ENCODE data around the gene CYP46A1. TPM values are rescaled to one million over a fixed set of nuclear protein-coding genes. Genes with fewer than 3 reads are reported as not detected.

Gene CYP46A1
- total and polyA plus RNA-seq, 2 experiments from 2014 or later: 0.47 to 1.7 TPM

- H3K9me3 ChIP-seq (ENCODE audit: low read depth): no peaks in the 10 kb centered on the region
- H3K27me3 ChIP-seq: no peaks in the 10 kb centered on the region
- WGBS (ENCODE audit: low lambda C conversion rate, missing lambda C conversion rate): 72% methylated on average over 13 of the region's 13 CpGs
- no peaks in the 10 kb centered on the region for H4K20me1 ChIP-seq (ENCODE audit: insufficient read depth, poor library complexity, severe bottlenecking)
- no peak overlapping the region for H3K4me3 ChIP-seq
- H3K79me2 ChIP-seq: no peaks in the 10 kb centered on the region
- peaks cover 16% of the 10 kb centered on the region for H3K4me1 ChIP-seq (ENCODE audit: insufficient read depth)
- no peaks in the 10 kb centered on the region for H3K9me2 ChIP-seq (replicated peaks; ENCODE audit: insufficient read depth)
- TF ChIP-seq EZH2phosphoT487 (IDR thresholded peaks at IDR 0.05; ENCODE audit: low read depth, severe bottlenecking, unreplicated experiment) (no peak), EZH2 (IDR thresholded peaks at IDR 0.05; ENCODE audit: borderline replicate concordance) (no peak), CTCF (IDR thresholded peaks at IDR 0.05; ENCODE audit: poor library complexity) (no peak)
- no peak overlapping the region for H2AFZ ChIP-seq
- DNase-seq (ENCODE audit: low spot score): no peak
- H3K27ac ChIP-seq: no peak overlapping the region
- no peak overlapping the region for H3K4me2 ChIP-seq
- H3K36me3 ChIP-seq (replicated peaks; ENCODE audit: insufficient read depth, low read depth): no peaks in the 10 kb centered on the region
Measured at GRCh38 chr14:99749142-99749541, 65.0 kb downstream of the CYP46A1 start.

- H3K4me2 ChIP-seq: no peak overlapping the region
- H3K36me3 ChIP-seq (replicated peaks; ENCODE audit: insufficient read depth, low read depth): no peaks in the 10 kb centered on the region
- peaks cover 16% of the 10 kb centered on the region for H3K4me1 ChIP-seq (ENCODE audit: insufficient read depth)
- WGBS (ENCODE audit: low lambda C conversion rate, missing lambda C conversion rate): 75% methylated on average over 23 of the region's 23 CpGs
- no peaks in the 10 kb centered on the region for H3K79me2 ChIP-seq
- no peak overlapping the region for H3K27ac ChIP-seq
- TF ChIP-seq EZH2phosphoT487 (IDR thresholded peaks at IDR 0.05; ENCODE audit: low read depth, severe bottlenecking, unreplicated experiment) (no peak), EZH2 (IDR thresholded peaks at IDR 0.05; ENCODE audit: borderline replicate concordance) (no peak), CTCF (IDR thresholded peaks at IDR 0.05; ENCODE audit: poor library complexity) (no peak)
- no peak for DNase-seq (ENCODE audit: low spot score)
- H4K20me1 ChIP-seq (ENCODE audit: insufficient read depth, poor library complexity, severe bottlenecking): no peaks in the 10 kb centered on the region
- H3K27me3 ChIP-seq: no peaks in the 10 kb centered on the region
- no peak overlapping the region for H2AFZ ChIP-seq
- H3K4me3 ChIP-seq: no peak overlapping the region
- H3K9me3 ChIP-seq (ENCODE audit: low read depth): no peaks in the 10 kb centered on the region
- no peaks in the 10 kb centered on the region for H3K9me2 ChIP-seq (replicated peaks; ENCODE audit: insufficient read depth)
Measured at GRCh38 chr14:99749763-99750715, 65.9 kb downstream of the CYP46A1 start.

- Histone ChIP-seq H4K20me1 (ENCODE audit: insufficient read depth, poor library complexity, severe bottlenecking) (no peaks in the 10 kb centered on the region), H3K9me2 (replicated peaks; ENCODE audit: insufficient read depth) (no peaks in the 10 kb centered on the region), H3K4me3 (no peak overlapping the region), H3K27me3 (no peaks in the 10 kb centered on the region), H3K79me2 (no peaks in the 10 kb centered on the region), H3K4me2 (no peak overlapping the region), H3K9me3 (ENCODE audit: low read depth) (no peaks in the 10 kb centered on the region), H3K4me1 (ENCODE audit: insufficient read depth) (peaks cover 16% of the 10 kb centered on the region), H2AFZ (no peak overlapping the region), H3K36me3 (replicated peaks; ENCODE audit: insufficient read depth, low read depth) (no peaks in the 10 kb centered on the region), H3K27ac (no peak overlapping the region)
- no peak for DNase-seq (ENCODE audit: low spot score)
- WGBS (ENCODE audit: low lambda C conversion rate, missing lambda C conversion rate): 95% methylated on average over 11 of the region's 11 CpGs
- TF ChIP-seq CTCF (IDR thresholded peaks at IDR 0.05; ENCODE audit: poor library complexity): no peak
- no peak for TF ChIP-seq EZH2phosphoT487 (IDR thresholded peaks at IDR 0.05; ENCODE audit: low read depth, severe bottlenecking, unreplicated experiment)
- no peak for TF ChIP-seq EZH2 (IDR thresholded peaks at IDR 0.05; ENCODE audit: borderline replicate concordance)
Measured at GRCh38 chr14:99750746-99751450, 66.8 kb downstream of the CYP46A1 start.

All from hepatocyte (in vitro differentiated cells).